ENCODE data around the gene TTYH1.

TTYH1 gene

GRCh38 chr19:54473071-54473891 is 58.0 kb downstream of the TTYH1 start, which contains the start of gene CDC42EP5:
Gene CDC42EP5 (minus strand): TSS chr19:54473296. CDS start chr19:54465547, 7,749 bp downstream.
- peak within 1 kb of the TSS; percentile 57 for H3K4me3 ChIP-seq (ENCODE audit: low read depth, low read length)
- in situ Hi-C loops (cut with HindIII; ENCODE audit: low sequenced_read_pairs), result no loop called here
- peak; percentile 85 for DNase-seq (ENCODE audit: low read depth, low spot score)
- no peak for TF ChIP-seq CTCF (IDR thresholded peaks at IDR 0.05; ENCODE audit: low read depth, low read length)

- in situ Hi-C loops (cut with HindIII; ENCODE audit: low sequenced_read_pairs), result no loop called here
- no peak for TF ChIP-seq CTCF (IDR thresholded peaks at IDR 0.05; ENCODE audit: low read depth, low read length)
- DNase-seq (ENCODE audit: low read depth, low spot score), result no peak
- H3K4me3 ChIP-seq (ENCODE audit: low read depth, low read length), result no peak overlapping the region
These were observed 58.7 kb downstream of the TTYH1 start for GRCh38 chr19:54473892-54474372.

- no peak for DNase-seq (ENCODE audit: low read depth, low spot score)
- H3K4me3 ChIP-seq (ENCODE audit: low read depth, low read length), result no peak overlapping the region
- TF ChIP-seq CTCF (IDR thresholded peaks at IDR 0.05; ENCODE audit: low read depth, low read length), result no peak
- in situ Hi-C loops (cut with HindIII; ENCODE audit: low sequenced_read_pairs), result no loop called here
These were observed 60.4 kb downstream of the TTYH1 start for GRCh38 chr19:54475706-54476105.

GRCh38 chr19:54477650-54478049 is 62.4 kb downstream of the TTYH1 start:
- in situ Hi-C loops (cut with HindIII; ENCODE audit: low sequenced_read_pairs), result no loop called here
- TF ChIP-seq CTCF (IDR thresholded peaks at IDR 0.05; ENCODE audit: low read depth, low read length), result no peak
- no peak overlapping the region for H3K4me3 ChIP-seq (ENCODE audit: low read depth, low read length)
- no peak for DNase-seq (ENCODE audit: low read depth, low spot score)

GRCh38 chr19:54478677-54479266 is 63.5 kb downstream of the TTYH1 start:
- no peak overlapping the region for H3K4me3 ChIP-seq (ENCODE audit: low read depth, low read length)
- in situ Hi-C loops (cut with HindIII; ENCODE audit: low sequenced_read_pairs), result no loop called here
- peak; percentile 73 for TF ChIP-seq CTCF (IDR thresholded peaks at IDR 0.05; ENCODE audit: low read depth, low read length)
- DNase-seq (ENCODE audit: low read depth, low spot score), result peak; percentile 41

GRCh38 chr19:54480051-54480450 is 64.8 kb downstream of the TTYH1 start:
- in situ Hi-C loops (cut with HindIII; ENCODE audit: low sequenced_read_pairs), result no loop called here
- no peak for DNase-seq (ENCODE audit: low read depth, low spot score)
- TF ChIP-seq CTCF (IDR thresholded peaks at IDR 0.05; ENCODE audit: low read depth, low read length), result no peak
- H3K4me3 ChIP-seq (ENCODE audit: low read depth, low read length), result no peak overlapping the region

All from astrocyte of the spinal cord (primary cell).